Thyroid gland (tissue), 4 donors: Measurements from ENCODE around the gene CYB5R2. TPM values are rescaled to one million over a fixed set of nuclear protein-coding genes. Genes with fewer than 3 reads are reported as not detected.
A peak's percentile ranks its signal among the peaks of the same experiment; 100 is the strongest.

Experiments
- DNase-seq, 2 donors: peaks; one replicate each; pipeline ENCODE4 v3.0.0-alpha.2; 2019
- H3K27ac ChIP-seq, 3 donors: fragments of 200-600 bp; sonication (generic); 1 replicate in 2 of 3; 2 replicates in 1 of 3; pipeline ENCODE4 v1.5.1; 2016 to 2019; ENCODE audit warnings: mild to moderate bottlenecking in 1 of 3, moderate library complexity in 1 of 3
- H3K27me3 ChIP-seq: fragments of 200-600 bp; sonication (generic); one replicate; pipeline ENCODE4 v1.5.1; 2019
- H3K36me3 ChIP-seq, 2 donors: fragments of 200-600 bp; sonication (generic); one replicate each; pipeline ENCODE4 v1.5.1; 2016 to 2019
- H3K4me1 ChIP-seq, 2 donors: fragments of 200-600 bp; sonication (generic); one replicate each; pipeline ENCODE4 v1.5.1; 2017 to 2019
- H3K4me3 ChIP-seq, 3 donors: fragments of 200-600 bp; sonication (generic); replicated peaks in 1 of 3; 1 replicate in 2 of 3; 2 replicates in 1 of 3; pipeline ENCODE4 v1.5.1; 2016; ENCODE audit warnings: mild to moderate bottlenecking in 1 of 3
- H3K9me3 ChIP-seq: fragments of 200-600 bp; sonication (generic); one replicate; pipeline ENCODE4 v1.5.1; 2017
- CTCF ChIP-seq, 6 experiments: fragments of 200-600 bp in 3 of 6; fragments of 450-650 bp in 3 of 6; sonication (generic) in 3 of 6; IDR thresholded peaks; one replicate each; pipeline ENCODE4 v1.5.1; 2016 to 2019; ENCODE audit warnings: antibody characterized with exemption in 6 of 6, mild to moderate bottlenecking in 2 of 6, inconsistent platforms in 1 of 6, moderate library complexity in 1 of 6
- POLR2A ChIP-seq, 2 donors: fragments of 450-650 bp; IDR thresholded peaks; one replicate each; pipeline ENCODE4 v1.6.1; 2017; ENCODE audit warnings: antibody characterized with exemption in 2 of 2, mild to moderate bottlenecking in 2 of 2, moderate library complexity in 1 of 2
- WGBS, 2 donors: methylation state at CpG; one replicate each; pipeline ENCODE4 v1.1.5; 2017; 5-methylcytosine and 5-hydroxymethylcytosine counted together
- intact Hi-C: fragments of 100-400 bp; cut with DNase I; formaldehyde crosslinking; loops from one replicate; pipeline ENCODE4 v1.15.1; 2023
- total RNA-seq, 4 donors: library from RNA; depleted of rRNA; stranded (reverse); fragments of >200 nt; gene quantifications; one replicate each; pipeline ENCODE4 v1.2.3, GENCODE V29; 2016

The CYB5R2 gene
- 1 to 10 TPM; 7.2 to 9.3 (median 8.5) TPM for total RNA-seq

- TF ChIP-seq POLR2A (IDR thresholded peaks at IDR 0.05), result peak in 1 of 2 donors; percentile 53
- no peak for TF ChIP-seq CTCF (IDR thresholded peaks at IDR 0.05)
- 10 to 24% methylated on average over 23 to 24 of the region's 40 CpGs for WGBS, 2 donors
- DNase-seq, result peak; percentile 70 to 73
- Histone ChIP-seq H3K27me3 (no peaks in the 10 kb centered on the region), H3K4me3 (peak within 1 kb of the TSS; percentile 44 to 58 (median 56)), H3K36me3 (no peaks in the 10 kb centered on the region), H3K4me1 (peaks cover 23 to 37% of the 10 kb centered on the region in 2 donors), H3K9me3 (no peaks in the 10 kb centered on the region), H3K27ac (peak within 1 kb of the TSS in 1 of 3 donors; percentile 28)
- intact Hi-C loops, result no loop called here
Measured at GRCh38 chr11:7672960-7673723, at the start of gene CYB5R2. CYB5R2 (minus strand) TSS chr11:7673500; CDS start chr11:7672825, 675 bp downstream.

- H3K27ac ChIP-seq, result no peak overlapping the region
- no peaks in the 10 kb centered on the region for H3K9me3 ChIP-seq
- no peak for DNase-seq
- H3K4me1 ChIP-seq, result no peaks in the 10 kb centered on the region
- intact Hi-C loops, result no loop called here
- H3K4me3 ChIP-seq, result no peak overlapping the region
- TF ChIP-seq CTCF (IDR thresholded peaks at IDR 0.05) (no peak), POLR2A (IDR thresholded peaks at IDR 0.05) (no peak)
- 68 to 73% methylated on average over 3 of the region's 3 CpGs for WGBS, 2 donors
- no peaks in the 10 kb centered on the region for H3K27me3 ChIP-seq
- H3K36me3 ChIP-seq, result no peaks in the 10 kb centered on the region
Measured at GRCh38 chr11:7714786-7715185, 41.5 kb upstream of the CYB5R2 start.

- Histone ChIP-seq H3K9me3 (no peaks in the 10 kb centered on the region), H3K4me1 (no peaks in the 10 kb centered on the region)
- WGBS, 2 donors, result 66 to 80% methylated on average over 2 of the region's 2 CpGs
Measured at GRCh38 chr11:7706377-7706776, 33.1 kb upstream of the CYB5R2 start, which contains the start of gene OVCH2. OVCH2 (minus strand) TSS chr11:7706477; CDS start chr11:7706394, 83 bp downstream.

GRCh38 chr11:7703740-7704139 lies 30.4 kb upstream of the CYB5R2 start:
- intact Hi-C loops, result no loop called here
- TF ChIP-seq CTCF (IDR thresholded peaks at IDR 0.05) (no peak), POLR2A (IDR thresholded peaks at IDR 0.05) (no peak)
- Histone ChIP-seq H3K36me3 (no peaks in the 10 kb centered on the region), H3K27me3 (no peaks in the 10 kb centered on the region), H3K4me3 (no peak overlapping the region), H3K4me1 (no peaks in the 10 kb centered on the region), H3K27ac (no peak overlapping the region), H3K9me3 (no peaks in the 10 kb centered on the region)
- no peak for DNase-seq
- 65 to 70% methylated on average over 5 of the region's 5 CpGs for WGBS, 2 donors

More at GRCh38 chr11:7706377-7706776, 33.1 kb upstream of the CYB5R2 start, which contains the start of gene OVCH2:
- Histone ChIP-seq H3K27ac (no peak within 1 kb of the TSS), H3K27me3 (no peaks in the 10 kb centered on the region), H3K4me3 (no peak within 1 kb of the TSS), H3K36me3 (no peaks in the 10 kb centered on the region)
- DNase-seq, result no peak
- TF ChIP-seq CTCF (IDR thresholded peaks at IDR 0.05) (no peak), POLR2A (IDR thresholded peaks at IDR 0.05) (no peak)
- intact Hi-C loops, result no loop called here

- DNase-seq, result no peak
- TF ChIP-seq CTCF (IDR thresholded peaks at IDR 0.05) (no peak), POLR2A (IDR thresholded peaks at IDR 0.05) (no peak)
- H3K9me3 ChIP-seq, result no peaks in the 10 kb centered on the region
- WGBS, 2 donors, result 79 to 90% methylated on average over 5 of the region's 5 CpGs
- no peaks in the 10 kb centered on the region for H3K36me3 ChIP-seq
- no peak overlapping the region for H3K27ac ChIP-seq
- no peaks in the 10 kb centered on the region for H3K27me3 ChIP-seq
- intact Hi-C loops, result loop anchor here (5.0 kb wide), 1 partner anchor 599 kb away; no protein-coding TSS in a partner anchor
- H3K4me3 ChIP-seq, result no peak overlapping the region
- H3K4me1 ChIP-seq, result no peaks in the 10 kb centered on the region
Measured at GRCh38 chr11:7696424-7696823, 23.1 kb upstream of the CYB5R2 start.
